SK-N-SH (cell line): ENCODE data around the gene HHEX.

ENCODE experiments used
- CTCF ChIP-seq: fragments of 200-600 bp; sonication (generic); IDR thresholded peaks from 2 replicates; pipeline ENCODE4 v1.6.1; 2017; ENCODE audit warnings: antibody characterized with exemption, mild to moderate bottlenecking, moderate library complexity
- EP300 ChIP-seq, 2 experiments: IDR thresholded peaks; 2 replicates each; pipeline versions ENCODE4 v1.4.0 to v1.6.1; 2012; ENCODE audit warnings: borderline replicate concordance in 1 of 2, low read depth in 1 of 2, low read length in 1 of 2
- FOXM1 ChIP-seq: IDR thresholded peaks from 2 replicates; pipeline ENCODE4 v1.4.0; 2012; ENCODE audit warnings: low read depth, mild to moderate bottlenecking
- USF1 ChIP-seq: IDR thresholded peaks from 2 replicates; pipeline ENCODE4 v1.4.0; 2012; ENCODE audit warnings: low read depth, borderline replicate concordance

GRCh38 chr10:92695679-92696605 is 6.2 kb downstream of the HHEX start:
- no peak for TF ChIP-seq USF1
- TF ChIP-seq FOXM1 = no peak
- TF ChIP-seq CTCF = no peak
- no peak for TF ChIP-seq EP300 (IDR thresholded peaks at IDR 0.05; ENCODE audit: borderline replicate concordance in 1 of 2, low read depth in 1 of 2, low read length in 1 of 2)
